Activated CD8-positive, alpha-beta T cell treated with anti-CD3 and anti-CD28 coated beads, Interleukin-2, amount 10 ng/mL, durations not matched to agents 7 days and 5 days (primary cell): Measurements from ENCODE around the gene SH3RF3. TPM values are rescaled to one million over a fixed set of nuclear protein-coding genes. Genes with fewer than 3 reads are reported as not detected.

Experiments used
- ATAC-seq: fragments of 150-1000 bp; cut with Tn5 transposase; one replicate; pipeline ENCODE4 v1.10.0; 2021; ENCODE audit warnings: moderate library complexity
- CTCF ChIA-PET: fragments of 350-600 bp; sonication (Branson Sonifier 250); formaldehyde crosslinking; loops from one replicate; lab custom pipeline; 2021; ENCODE audit warnings: antibody characterized with exemption; lab: Charles Lee
- POLR2A ChIA-PET: fragments of 350-600 bp; sonication (Branson Sonifier 250); formaldehyde crosslinking; loops from one replicate; lab custom pipeline; 2021; ENCODE audit warnings: antibody characterized with exemption; lab: Charles Lee
- DNase-seq: peaks from one replicate; pipeline ENCODE4 v3.0.0-alpha.2; 2020
- H3K27ac Mint-ChIP-seq: one replicate; pipeline ENCODE4 v1.8.0; 2021; ENCODE audit warnings: mild to moderate bottlenecking, mixed read lengths
- H3K27me3 Mint-ChIP-seq: one replicate; pipeline ENCODE4 v1.8.0; 2021; ENCODE audit warnings: low read depth, mixed read lengths
- H3K36me3 Mint-ChIP-seq: one replicate; pipeline ENCODE4 v1.8.0; 2021; ENCODE audit warnings: low read depth, mixed read lengths
- H3K4me1 Mint-ChIP-seq: one replicate; pipeline ENCODE4 v1.8.0; 2021; ENCODE audit warnings: low read depth, mixed read lengths
- H3K4me3 Mint-ChIP-seq: one replicate; pipeline ENCODE4 v1.8.0; 2021; ENCODE audit warnings: mild to moderate bottlenecking, mixed read lengths
- H3K9me3 Mint-ChIP-seq: one replicate; pipeline ENCODE4 v1.8.0; 2022; ENCODE audit warnings: mixed read lengths; ENCODE audit not compliant: insufficient read depth
- total RNA-seq, 2 experiments: library from RNA; stranded (reverse); gene quantifications; one replicate each; pipeline ENCODE4 v1.2.3, GENCODE V29; 2021

Gene SH3RF3
- total RNA-seq, 2 experiments from 2014 or later, result 0.10 TPM; not detected in 1

DNA sequence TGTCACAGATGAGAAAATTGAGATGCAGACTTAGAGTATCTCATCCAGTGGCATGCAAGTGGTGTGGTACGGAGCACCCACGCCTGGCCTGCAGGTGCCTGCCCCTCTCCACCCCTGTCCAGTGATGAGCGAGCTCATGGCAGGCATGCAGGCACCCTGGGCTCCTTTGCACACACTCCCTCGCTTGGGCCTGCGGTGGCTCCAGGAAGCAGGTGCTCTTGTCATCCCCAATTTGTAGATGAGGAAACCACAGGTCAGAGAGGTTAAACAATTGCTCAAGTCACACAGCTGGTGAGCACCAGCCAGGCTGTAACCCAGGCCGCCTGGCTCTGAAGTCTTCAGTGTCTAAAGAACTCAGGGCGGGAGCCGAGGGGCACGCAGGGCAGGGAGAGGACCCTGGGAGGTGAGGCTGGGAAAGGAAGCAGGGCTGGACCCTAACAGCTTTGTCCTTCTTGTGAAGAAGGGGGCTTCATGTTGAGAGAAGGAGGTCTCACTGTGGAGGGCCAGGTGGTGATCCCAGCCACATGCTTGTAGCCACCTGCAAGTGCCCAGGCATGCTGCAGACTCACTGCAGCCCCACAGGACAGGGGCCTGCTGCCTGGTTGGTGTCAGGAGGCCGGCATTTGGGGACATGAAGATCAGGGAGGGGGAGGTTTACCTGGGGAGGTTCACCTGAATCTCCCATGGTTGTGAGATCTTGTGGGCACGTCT lies 166.2 kb downstream of the SH3RF3 start:
- no peaks in the 10 kb centered on the region for H3K36me3 Mint-ChIP-seq
- H3K4me3 Mint-ChIP-seq, result no peak overlapping the region
- peaks cover 2% of the 10 kb centered on the region for H3K27me3 Mint-ChIP-seq
- no peak overlapping the region for H3K27ac Mint-ChIP-seq
- ChIA-PET CTCF (no interaction called here), POLR2A (interaction anchor here (0.7 kb wide), 1 partner anchor 197 kb away, joined by 4 read pairs; no protein-coding TSS in a partner anchor)
- H3K9me3 Mint-ChIP-seq, result peaks cover 4% of the 10 kb centered on the region
- DNase-seq, result no peak
- H3K4me1 Mint-ChIP-seq, result peaks cover 12% of the 10 kb centered on the region
- no peak for ATAC-seq

DNA sequence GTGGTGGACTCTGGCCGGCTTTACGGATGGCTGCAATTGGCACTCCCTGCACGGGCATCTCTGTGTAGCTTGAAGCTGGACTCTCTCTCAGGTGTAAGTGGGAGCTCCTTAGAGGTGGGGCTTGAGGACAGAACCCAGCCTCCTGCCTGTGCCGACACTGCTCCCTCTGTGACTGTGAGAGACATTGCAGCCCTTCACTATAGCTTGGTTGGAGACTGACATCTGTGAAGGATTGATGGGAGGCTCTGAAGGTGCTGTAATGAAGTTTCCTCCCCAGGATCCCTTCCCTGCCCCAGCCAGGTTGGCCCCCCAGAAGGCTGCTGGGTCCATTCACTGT lies 166.7 kb downstream of the SH3RF3 start:
- Mint-ChIP-seq H3K4me1 (peaks cover 12% of the 10 kb centered on the region), H3K27me3 (no peaks in the 10 kb centered on the region), H3K9me3 (peaks cover 4% of the 10 kb centered on the region), H3K27ac (no peak overlapping the region), H3K4me3 (no peak overlapping the region), H3K36me3 (no peaks in the 10 kb centered on the region)
- DNase-seq, result no peak
- ChIA-PET POLR2A (no interaction called here), CTCF (no interaction called here)
- ATAC-seq, result no peak

- no peaks in the 10 kb centered on the region for H3K36me3 Mint-ChIP-seq
- H3K4me3 Mint-ChIP-seq, result no peak overlapping the region
- no peaks in the 10 kb centered on the region for H3K27me3 Mint-ChIP-seq
- ChIA-PET POLR2A (no interaction called here), CTCF (no interaction called here)
- no peak for DNase-seq
- no peak overlapping the region for H3K27ac Mint-ChIP-seq
- peaks cover 4% of the 10 kb centered on the region for H3K9me3 Mint-ChIP-seq
- ATAC-seq, result no peak
- peaks cover 12% of the 10 kb centered on the region for H3K4me1 Mint-ChIP-seq
Measured at GRCh38 chr2:109297566-109298490, 168.8 kb downstream of the SH3RF3 start.

DNA sequence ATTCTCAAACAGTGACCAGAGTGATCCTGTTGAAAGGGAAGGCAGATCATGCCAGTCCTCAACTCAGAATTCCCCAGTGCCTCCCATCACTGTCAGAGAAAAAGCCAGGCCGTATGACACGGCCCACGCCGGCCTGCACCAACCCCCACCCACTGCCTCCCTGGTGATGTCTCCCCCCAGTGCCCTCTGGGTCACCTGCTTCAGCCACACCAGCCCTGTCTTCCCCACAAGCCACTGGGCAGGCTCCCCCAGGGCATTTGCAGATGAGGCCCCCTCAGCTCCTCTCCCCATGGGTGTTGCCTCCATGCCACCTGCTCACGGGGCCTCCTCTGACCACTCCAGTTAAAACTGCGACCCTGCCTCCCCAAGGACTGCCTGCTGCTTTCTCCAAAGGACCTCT lies 169.8 kb downstream of the SH3RF3 start:
- H3K4me1 Mint-ChIP-seq, result peaks cover 12% of the 10 kb centered on the region
- no peak for DNase-seq
- no peak for ATAC-seq
- H3K27ac Mint-ChIP-seq, result no peak overlapping the region
- H3K27me3 Mint-ChIP-seq, result no peaks in the 10 kb centered on the region
- POLR2A ChIA-PET, result interaction anchor here (0.5 kb wide), 1 partner anchor 509 kb away, joined by 3 read pairs; no protein-coding TSS in a partner anchor
- no peaks in the 10 kb centered on the region for H3K36me3 Mint-ChIP-seq
- H3K9me3 Mint-ChIP-seq, result peaks cover 4% of the 10 kb centered on the region
- CTCF ChIA-PET, result no interaction called here
- no peak overlapping the region for H3K4me3 Mint-ChIP-seq

DNA sequence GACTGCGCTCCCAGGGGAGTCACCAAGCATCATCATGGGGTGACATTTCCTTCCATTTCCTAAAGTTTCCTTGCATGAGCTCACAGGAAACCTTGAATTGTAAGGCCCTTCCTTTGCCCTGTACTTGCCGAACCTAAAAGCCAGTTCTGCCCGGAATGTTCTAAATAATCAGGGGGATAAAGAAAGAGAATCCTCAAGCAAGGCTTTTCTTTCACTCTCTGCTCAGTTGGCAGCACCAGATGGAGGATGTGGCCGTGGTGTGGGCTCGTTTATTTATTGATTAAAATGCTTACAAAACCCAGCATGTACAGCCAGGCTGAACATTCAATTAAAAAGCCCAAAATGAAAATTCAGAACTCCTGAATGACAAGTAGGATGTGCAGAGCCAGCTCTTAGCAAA lies 170.5 kb downstream of the SH3RF3 start:
- ATAC-seq (no peak), DNase-seq (no peak)
- ChIA-PET POLR2A (no interaction called here), CTCF (no interaction called here)
- Mint-ChIP-seq H3K27me3 (no peaks in the 10 kb centered on the region), H3K4me1 (peaks cover 12% of the 10 kb centered on the region), H3K4me3 (no peak overlapping the region), H3K9me3 (peaks cover 2% of the 10 kb centered on the region), H3K36me3 (no peaks in the 10 kb centered on the region), H3K27ac (no peak overlapping the region)

GRCh38 chr2:109300582-109300981 lies 171.6 kb downstream of the SH3RF3 start:
- DNase-seq (no peak), ATAC-seq (no peak)
- H3K4me3 Mint-ChIP-seq, result no peak overlapping the region
- CTCF ChIA-PET, result no interaction called here
- no peaks in the 10 kb centered on the region for H3K27me3 Mint-ChIP-seq
- no peaks in the 10 kb centered on the region for H3K36me3 Mint-ChIP-seq
- H3K9me3 Mint-ChIP-seq, result no peaks in the 10 kb centered on the region
- peaks cover 5% of the 10 kb centered on the region for H3K4me1 Mint-ChIP-seq
- no peak overlapping the region for H3K27ac Mint-ChIP-seq
- POLR2A ChIA-PET, result no interaction called here

DNA sequence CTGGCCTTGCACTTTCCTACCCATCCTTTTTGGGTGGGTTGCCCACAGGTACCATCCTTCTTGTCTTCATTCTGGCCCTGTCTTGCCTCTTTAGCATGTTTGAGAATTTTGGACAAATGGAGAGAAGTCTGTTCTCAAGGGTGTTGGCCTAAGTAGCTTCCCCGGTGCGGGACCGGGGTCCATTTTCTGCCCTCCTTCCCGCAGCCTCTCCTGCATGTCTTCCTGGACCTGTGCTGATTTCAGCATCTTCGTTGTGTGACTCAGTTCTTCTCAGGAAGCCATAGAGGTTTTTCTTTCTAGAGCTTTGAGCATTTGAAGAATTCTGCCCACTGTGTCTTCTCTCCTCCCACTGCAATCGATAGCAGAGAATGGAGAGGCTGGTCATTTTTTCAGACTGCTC lies 172.7 kb downstream of the SH3RF3 start:
- POLR2A ChIA-PET, result no interaction called here
- DNase-seq, result no peak

DNA sequence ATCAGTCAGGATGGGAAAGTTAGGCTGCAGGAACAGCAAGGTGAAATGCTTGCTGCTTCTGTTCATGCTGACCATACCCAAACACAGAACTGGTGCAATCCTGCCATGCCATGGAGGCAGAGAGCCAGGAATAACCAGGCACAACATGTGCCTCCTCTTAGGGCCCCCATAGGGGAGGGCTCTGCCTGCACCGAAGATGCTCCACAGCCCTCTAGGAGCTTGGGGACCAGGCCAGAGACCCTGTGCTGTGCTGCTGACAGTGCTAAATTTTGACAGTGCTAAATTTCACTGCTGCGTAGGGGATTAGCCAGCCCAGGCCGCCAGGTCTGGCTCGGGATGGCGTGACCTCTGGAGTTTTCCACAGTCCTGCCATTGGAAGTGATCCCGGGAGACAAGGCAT lies 173.3 kb downstream of the SH3RF3 start:
- DNase-seq (no peak), ATAC-seq (no peak)
- H3K9me3 Mint-ChIP-seq, result no peaks in the 10 kb centered on the region
- no peak overlapping the region for H3K27ac Mint-ChIP-seq
- H3K27me3 Mint-ChIP-seq, result no peaks in the 10 kb centered on the region
- no peak overlapping the region for H3K4me3 Mint-ChIP-seq
- peaks cover 5% of the 10 kb centered on the region for H3K4me1 Mint-ChIP-seq
- H3K36me3 Mint-ChIP-seq, result no peaks in the 10 kb centered on the region
- ChIA-PET POLR2A (no interaction called here), CTCF (no interaction called here)

More for the DNA sequence above, 172.7 kb downstream of the SH3RF3 start:
- Mint-ChIP-seq H3K9me3 (no peaks in the 10 kb centered on the region), H3K27ac (no peak overlapping the region), H3K4me3 (no peak overlapping the region), H3K4me1 (peaks cover 5% of the 10 kb centered on the region), H3K27me3 (no peaks in the 10 kb centered on the region), H3K36me3 (no peaks in the 10 kb centered on the region)
- no peak for ATAC-seq
- CTCF ChIA-PET, result no interaction called here

DNA sequence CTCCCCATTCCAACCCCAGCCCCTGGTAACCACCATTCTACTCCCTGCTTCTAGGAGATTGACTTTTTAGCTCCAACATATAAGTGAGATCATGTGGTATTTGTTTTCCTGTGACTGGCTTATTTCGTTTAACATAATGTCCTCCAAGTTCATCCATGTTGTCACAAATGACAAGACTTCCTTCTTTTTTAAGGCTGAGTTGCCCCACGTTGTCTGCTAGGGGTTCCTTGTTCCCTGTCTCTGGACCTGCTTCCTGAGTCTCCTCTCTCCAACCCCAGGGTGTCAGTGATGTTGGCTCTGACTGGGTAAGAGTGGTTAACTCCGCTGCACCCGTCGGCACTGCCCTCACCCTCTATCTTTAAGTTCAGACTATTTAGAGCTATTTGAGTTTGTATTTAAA lies 175.2 kb downstream of the SH3RF3 start:
- no peaks in the 10 kb centered on the region for H3K9me3 Mint-ChIP-seq
- POLR2A ChIA-PET, result no interaction called here
- H3K4me3 Mint-ChIP-seq, result no peak overlapping the region
- DNase-seq (no peak), ATAC-seq (no peak)
- H3K27me3 Mint-ChIP-seq, result no peaks in the 10 kb centered on the region
- no peaks in the 10 kb centered on the region for H3K36me3 Mint-ChIP-seq
- H3K27ac Mint-ChIP-seq, result no peak overlapping the region
- H3K4me1 Mint-ChIP-seq, result peaks cover 5% of the 10 kb centered on the region
- CTCF ChIA-PET, result no interaction called here

DNA sequence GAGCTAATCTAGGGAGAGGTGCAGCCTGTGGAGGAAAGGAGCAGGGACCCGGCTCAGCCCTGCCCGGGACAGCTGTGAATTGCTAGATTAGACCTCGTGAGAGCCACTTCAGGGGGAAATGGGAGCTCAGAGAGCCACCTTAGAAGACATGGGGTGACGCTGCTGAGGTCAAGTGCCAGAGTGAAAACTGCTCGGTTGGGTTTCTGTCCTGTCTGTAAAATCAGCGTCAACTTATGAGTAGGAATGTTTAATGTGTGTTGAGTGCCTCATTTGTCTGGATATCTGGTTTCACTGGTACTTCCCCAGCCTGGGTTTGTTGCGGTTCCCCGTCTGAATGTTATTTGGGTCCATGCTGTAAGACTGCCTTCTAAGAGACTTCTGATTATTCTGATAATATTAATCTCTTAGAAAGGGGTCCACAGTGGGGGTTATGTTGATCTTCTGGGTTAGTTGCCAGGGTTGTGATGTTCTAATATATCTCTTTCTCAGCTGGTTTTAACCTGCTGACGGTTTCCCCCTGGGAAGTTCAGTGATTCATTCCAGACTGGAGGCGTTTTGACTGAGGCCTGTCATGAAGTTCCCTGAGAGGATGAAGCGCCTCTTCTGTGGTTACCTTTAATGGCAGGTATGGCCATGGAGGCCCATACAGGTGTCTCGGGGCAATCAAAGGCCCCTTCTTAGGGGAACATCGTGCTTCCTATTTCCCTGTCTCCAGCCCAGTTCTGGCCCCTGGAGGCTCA lies 175.9 kb downstream of the SH3RF3 start:
- Mint-ChIP-seq H3K27ac (no peak overlapping the region), H3K36me3 (no peaks in the 10 kb centered on the region), H3K27me3 (no peaks in the 10 kb centered on the region), H3K9me3 (no peaks in the 10 kb centered on the region), H3K4me3 (no peak overlapping the region), H3K4me1 (no peaks in the 10 kb centered on the region)
- ATAC-seq, result no peak
- DNase-seq, result no peak
- CTCF ChIA-PET, result no interaction called here
- POLR2A ChIA-PET, result no interaction called here

DNA sequence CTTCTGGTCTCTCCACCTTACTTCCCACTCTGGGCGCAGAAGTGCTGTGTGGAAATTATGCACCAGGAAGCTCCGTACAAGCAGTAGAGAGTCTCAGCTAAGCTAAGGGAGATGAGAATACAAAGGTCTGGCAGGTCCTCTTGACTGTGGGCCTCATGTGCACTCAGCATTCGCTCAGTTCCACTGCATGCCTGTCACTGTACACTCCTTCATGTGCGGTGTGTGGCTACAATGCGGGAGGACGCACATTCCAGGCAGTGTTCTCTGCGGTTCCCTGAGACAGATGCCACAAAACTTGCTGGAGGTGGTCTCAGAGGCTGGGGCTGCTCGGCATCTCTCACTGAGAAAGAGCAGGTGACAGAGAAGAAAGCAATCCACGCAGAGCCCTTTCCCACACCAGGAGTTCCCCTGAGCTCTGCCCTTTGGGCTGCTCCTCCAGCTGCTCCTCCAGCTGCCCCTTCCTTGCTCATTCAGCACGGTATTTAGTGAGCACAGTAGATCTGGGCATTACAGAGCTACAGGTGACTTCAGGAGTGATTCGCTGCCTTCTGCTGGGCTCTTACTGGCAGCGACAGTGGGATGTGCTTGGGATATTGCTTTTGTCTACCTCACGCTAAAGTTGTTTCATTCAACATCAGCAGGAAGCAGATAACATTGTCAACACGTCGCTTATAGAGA lies 176.6 kb downstream of the SH3RF3 start:
- Mint-ChIP-seq H3K9me3 (no peaks in the 10 kb centered on the region), H3K27ac (no peak overlapping the region), H3K4me1 (no peaks in the 10 kb centered on the region), H3K27me3 (no peaks in the 10 kb centered on the region), H3K4me3 (no peak overlapping the region), H3K36me3 (no peaks in the 10 kb centered on the region)
- ChIA-PET CTCF (no interaction called here), POLR2A (no interaction called here)
- no peak for DNase-seq
- ATAC-seq, result no peak
